Activated CD8-positive, alpha-beta memory T cell treated with anti-CD3 and anti-CD28 coated beads, Interleukin-2, amount 50 U/mL, for 4 hours (primary cell): ENCODE results near the gene P2RX4.
"Not testable (repeated sequence)": the region's sequence is repeated elsewhere in the genome, so short reads cannot be mapped to it uniquely, and the experiment has no call there.

Source experiments
- DNase-seq: peaks from one replicate; pipeline ENCODE4 v3.0.0-alpha.2; 2020

Gene P2RX4

GRCh38 chr12:121223292-121224285 is 13.7 kb downstream of the P2RX4 start:
- DNase-seq, result no peak

- no peak for DNase-seq
Measured at GRCh38 chr12:121224591-121224990, 14.7 kb downstream of the P2RX4 start.

GRCh38 chr12:121226399-121226798 is 16.5 kb downstream of the P2RX4 start:
- no peak for DNase-seq

GRCh38 chr12:121226871-121227270 is 16.9 kb downstream of the P2RX4 start:
- DNase-seq, result not testable (repeated sequence)

- DNase-seq, result no peak
Measured at GRCh38 chr12:121227294-121227693, 17.4 kb downstream of the P2RX4 start.

- no peak for DNase-seq
Measured at GRCh38 chr12:121228919-121229665, 19.2 kb downstream of the P2RX4 start.

GRCh38 chr12:121229826-121230537 is 20.1 kb downstream of the P2RX4 start:
- peak; percentile 58 for DNase-seq

- DNase-seq, result no peak
Measured at GRCh38 chr12:121230538-121230907, 20.6 kb downstream of the P2RX4 start.

- no peak for DNase-seq
Measured at GRCh38 chr12:121232163-121232562, 22.2 kb downstream of the P2RX4 start.

GRCh38 chr12:121232977-121233627 is 23.2 kb downstream of the P2RX4 start:
- no peak for DNase-seq

- no peak for DNase-seq
Measured at GRCh38 chr12:121233628-121234020, 23.7 kb downstream of the P2RX4 start.

- no peak for DNase-seq
Measured at GRCh38 chr12:121236776-121237175, 26.8 kb downstream of the P2RX4 start.

GRCh38 chr12:121237415-121237814 is 27.5 kb downstream of the P2RX4 start:
- DNase-seq, result no peak

GRCh38 chr12:121238086-121238485 is 28.2 kb downstream of the P2RX4 start:
- DNase-seq, result no peak

GRCh38 chr12:121238604-121239350 is 28.8 kb downstream of the P2RX4 start:
- no peak for DNase-seq

- no peak for DNase-seq
Measured at GRCh38 chr12:121239351-121240061, 29.6 kb downstream of the P2RX4 start.

GRCh38 chr12:121240062-121240420 is 30.1 kb downstream of the P2RX4 start:
- DNase-seq, result no peak

- DNase-seq, result peak; percentile 93
Measured at GRCh38 chr12:121240484-121241101, 30.7 kb downstream of the P2RX4 start.

GRCh38 chr12:121241156-121241970 is 31.4 kb downstream of the P2RX4 start:
- DNase-seq, result no peak

- no peak for DNase-seq
Measured at GRCh38 chr12:121245031-121245430, 35.1 kb downstream of the P2RX4 start.
